Omental fat pad (tissue), 4 donors: ENCODE results near the gene WFDC6. TPM values are rescaled to one million over a fixed set of nuclear protein-coding genes. Genes with fewer than 3 reads are reported as not detected.

Experiments
- ATAC-seq: fragments of 150-250 bp; one replicate; pipeline ENCODE4 v1.9.1; 2016; ENCODE audit warnings: mild to moderate bottlenecking, moderate library complexity; ENCODE audit not compliant: low FRiP score
- DNase-seq: peaks from one replicate; pipeline ENCODE4 v3.0.0-alpha.2; 2019; ENCODE audit warnings: low spot score
- total RNA-seq, 4 donors: library from RNA; depleted of rRNA; stranded (reverse); fragments of >200 nt; gene quantifications; one replicate each; pipeline ENCODE4 v1.1.0, GENCODE V29; 2016
- TF ChIP-seq, protein P1 (sequence below), 3 donors: fragments of 450-650 bp; IDR thresholded peaks; one replicate each; pipeline ENCODE4 v1.5.1; 2016 to 2017; ENCODE audit warnings: antibody characterized with exemption in 3 of 3, mild to moderate bottlenecking in 3 of 3, moderate library complexity in 2 of 3

WFDC6 gene
- total RNA-seq, 4 donors from 2014 or later, result not detected

DNA sequence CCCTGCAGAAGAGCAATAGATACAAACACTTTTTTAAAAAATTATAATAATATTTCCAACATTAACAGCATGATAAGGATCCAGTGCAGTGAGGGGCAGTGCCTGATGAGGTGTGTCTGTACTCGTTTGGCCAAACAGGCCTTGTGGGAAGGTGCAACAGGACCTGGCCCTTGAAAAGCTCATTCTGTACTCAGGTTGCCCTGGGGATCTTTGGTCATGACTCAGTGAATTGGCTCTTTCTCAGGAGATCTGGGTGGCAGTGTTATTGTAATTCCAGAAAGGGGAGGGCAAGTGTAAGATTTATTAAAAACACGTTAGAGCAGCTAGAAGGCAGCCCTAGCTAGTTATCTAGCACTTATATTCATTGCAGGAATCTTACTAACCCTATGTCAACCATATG is 21.0 kb downstream of the WFDC6 start:
- TF ChIP-seq, protein P1, sequence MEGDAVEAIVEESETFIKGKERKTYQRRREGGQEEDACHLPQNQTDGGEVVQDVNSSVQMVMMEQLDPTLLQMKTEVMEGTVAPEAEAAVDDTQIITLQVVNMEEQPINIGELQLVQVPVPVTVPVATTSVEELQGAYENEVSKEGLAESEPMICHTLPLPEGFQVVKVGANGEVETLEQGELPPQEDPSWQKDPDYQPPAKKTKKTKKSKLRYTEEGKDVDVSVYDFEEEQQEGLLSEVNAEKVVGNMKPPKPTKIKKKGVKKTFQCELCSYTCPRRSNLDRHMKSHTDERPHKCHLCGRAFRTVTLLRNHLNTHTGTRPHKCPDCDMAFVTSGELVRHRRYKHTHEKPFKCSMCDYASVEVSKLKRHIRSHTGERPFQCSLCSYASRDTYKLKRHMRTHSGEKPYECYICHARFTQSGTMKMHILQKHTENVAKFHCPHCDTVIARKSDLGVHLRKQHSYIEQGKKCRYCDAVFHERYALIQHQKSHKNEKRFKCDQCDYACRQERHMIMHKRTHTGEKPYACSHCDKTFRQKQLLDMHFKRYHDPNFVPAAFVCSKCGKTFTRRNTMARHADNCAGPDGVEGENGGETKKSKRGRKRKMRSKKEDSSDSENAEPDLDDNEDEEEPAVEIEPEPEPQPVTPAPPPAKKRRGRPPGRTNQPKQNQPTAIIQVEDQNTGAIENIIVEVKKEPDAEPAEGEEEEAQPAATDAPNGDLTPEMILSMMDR (IDR thresholded peaks at IDR 0.05), result no peak
- DNase-seq (no peak), ATAC-seq (peak; percentile 92)

DNA sequence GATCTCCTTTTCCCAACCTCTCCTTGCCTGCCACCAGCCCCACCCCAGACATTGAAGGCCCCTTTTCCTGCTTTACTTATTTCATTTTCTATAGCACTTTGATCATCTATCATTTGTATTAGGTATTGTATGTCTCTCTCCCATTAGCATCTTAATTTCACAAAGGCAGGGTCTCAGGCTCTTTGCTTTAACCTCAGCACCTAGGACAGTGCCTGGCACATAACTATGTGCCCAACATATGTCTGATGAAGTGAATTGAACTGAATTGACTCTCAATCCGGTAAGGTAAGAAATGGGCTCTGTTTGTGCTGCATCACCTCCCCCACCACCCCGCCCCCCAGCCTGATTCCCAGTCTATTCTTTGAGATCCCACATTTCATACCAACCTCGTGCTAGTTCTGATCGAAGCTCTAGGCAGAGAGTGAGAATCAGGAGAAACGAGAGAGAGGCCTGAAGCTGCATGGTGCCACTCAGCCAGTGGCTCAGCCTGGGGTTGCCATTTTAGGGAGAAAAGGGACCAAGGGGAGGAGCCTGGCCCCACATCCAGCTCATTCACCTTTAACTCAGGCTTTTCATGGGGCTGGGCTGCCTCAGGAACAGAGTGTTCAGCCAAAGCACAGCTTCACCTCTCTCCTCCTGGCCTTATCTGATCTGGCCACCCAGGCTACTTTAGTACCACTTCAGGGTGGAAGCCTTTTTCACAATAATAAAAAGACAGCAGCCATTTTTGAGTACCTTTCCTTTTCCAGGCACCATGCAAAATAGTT is 24.0 kb downstream of the WFDC6 start, which contains the start of gene SPINT3:
SPINT3 (minus strand) TSS at position 476 of the 767 bp plus-strand sequence; CDS start at position 462, 14 bp downstream.
- no peak for ATAC-seq
- no peak for DNase-seq
- TF ChIP-seq, protein P1 (IDR thresholded peaks at IDR 0.05), result no peak

GRCh38 chr20:45510242-45510862 is 28.9 kb downstream of the WFDC6 start:
- TF ChIP-seq, protein P1 (IDR thresholded peaks at IDR 0.05), result no peak
- DNase-seq (no peak), ATAC-seq (peak; percentile 81)

GRCh38 chr20:45509091-45509490 is 30.2 kb downstream of the WFDC6 start:
- DNase-seq, result no peak
- TF ChIP-seq, protein P1 (IDR thresholded peaks at IDR 0.05), result no peak
- no peak for ATAC-seq

GRCh38 chr20:45508068-45508886 is 31.0 kb downstream of the WFDC6 start:
- TF ChIP-seq, protein P1 (IDR thresholded peaks at IDR 0.05), result no peak
- no peak for ATAC-seq
- DNase-seq, result no peak

DNA sequence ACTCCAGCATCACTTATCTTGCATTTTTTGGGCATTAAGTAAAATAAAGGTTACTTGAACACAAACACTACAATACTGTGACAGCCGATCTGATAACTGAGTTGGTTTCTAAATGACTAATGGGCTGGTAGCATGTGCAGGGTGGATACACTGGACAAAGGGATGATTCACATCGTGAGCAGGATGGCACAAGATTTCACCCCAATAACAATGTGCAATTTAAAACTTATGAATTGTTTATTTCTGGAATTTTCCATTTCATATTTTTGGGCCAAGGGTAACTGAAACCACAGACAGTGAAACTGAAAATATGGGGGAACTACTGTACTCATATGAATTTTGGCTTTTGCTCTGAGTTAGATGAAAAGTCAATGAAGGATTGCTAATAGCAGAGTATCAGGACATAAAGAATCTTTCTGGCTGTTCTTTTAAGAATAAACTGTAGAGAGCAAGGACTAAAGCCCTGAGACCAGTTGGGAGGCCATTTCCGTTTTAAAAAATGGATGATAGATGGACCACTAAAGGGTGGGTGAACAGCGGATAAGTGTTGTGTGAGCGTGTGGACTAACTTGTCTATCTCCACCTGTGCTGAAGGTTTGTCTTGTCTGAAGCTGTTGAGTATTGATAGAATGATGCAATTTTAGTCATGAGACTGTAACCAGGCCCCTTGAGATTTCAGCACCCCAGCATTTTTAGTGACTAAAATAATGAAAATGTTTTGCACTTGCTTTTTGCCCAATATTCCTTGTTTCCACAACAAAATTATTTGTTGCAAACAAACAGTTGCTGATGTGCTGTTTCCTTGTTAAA is 32.1 kb downstream of the WFDC6 start:
- no peak for ATAC-seq
- no peak for DNase-seq
- TF ChIP-seq, protein P1 (IDR thresholded peaks at IDR 0.05), result no peak
